SK-N-SH (cell line): ENCODE results near the gene CCDC149. TPM values are rescaled to one million over a fixed set of nuclear protein-coding genes. Genes with fewer than 3 reads are reported as not detected.
A peak's percentile ranks its signal among the peaks of the same experiment; 100 is the strongest.

Experiments used
- EP300 ChIP-seq, 2 experiments: IDR thresholded peaks; 2 replicates each; pipeline versions ENCODE4 v1.4.0 to v1.6.1; 2012; ENCODE audit warnings: borderline replicate concordance in 1 of 2, low read depth in 1 of 2, low read length in 1 of 2
- EZH2phosphoT487 ChIP-seq: fragments of 200-600 bp; sonication (generic); IDR thresholded peaks from 2 replicates; pipeline ENCODE4 v1.6.1; 2017; ENCODE audit warnings: low read depth, mixed run types, mild to moderate bottlenecking, antibody characterized with exemption, moderate library complexity, borderline replicate concordance
- FOSL2 ChIP-seq: IDR thresholded peaks from 2 replicates; pipeline ENCODE4 v1.4.0; 2012; ENCODE audit warnings: low read depth, mild to moderate bottlenecking, moderate library complexity, borderline replicate concordance
- FOXJ3 ChIP-seq: sonication (generic); formaldehyde crosslinking; IDR thresholded peaks from 2 replicates; pipeline ENCODE4 v1.5.1; 2020; ENCODE audit warnings: mild to moderate bottlenecking, missing genetic modification reagents
- FOXM1 ChIP-seq: IDR thresholded peaks from 2 replicates; pipeline ENCODE4 v1.4.0; 2012; ENCODE audit warnings: low read depth, mild to moderate bottlenecking
- GABPA ChIP-seq: IDR thresholded peaks from 2 replicates; pipeline ENCODE4 v1.4.0; 2012; ENCODE audit warnings: low read depth, mild to moderate bottlenecking
- GATA2 ChIP-seq: sonication (generic); formaldehyde crosslinking; IDR thresholded peaks from 2 replicates; pipeline ENCODE4 v1.5.0; 2020; ENCODE audit warnings: mild to moderate bottlenecking, missing genetic modification reagents
- JUND ChIP-seq: IDR thresholded peaks from 2 replicates; pipeline ENCODE4 v1.4.0; 2012
- MEF2A ChIP-seq: IDR thresholded peaks from 2 replicates; pipeline ENCODE4 v1.4.0; 2012; ENCODE audit warnings: low read depth, borderline replicate concordance
- MXI1 ChIP-seq: IDR thresholded peaks from 2 replicates; pipeline ENCODE4 v1.6.1; 2012; ENCODE audit warnings: mild to moderate bottlenecking, low read depth, low read length, improper control_type of control experiment
- NFIC ChIP-seq: IDR thresholded peaks from 2 replicates; pipeline ENCODE4 v1.4.0; 2012; ENCODE audit warnings: borderline replicate concordance
- NRF1 ChIP-seq: IDR thresholded peaks from 2 replicates; pipeline ENCODE4 v1.6.1; 2012; ENCODE audit warnings: low read depth, mild to moderate bottlenecking, low read length
- PBX3 ChIP-seq: IDR thresholded peaks from 2 replicates; pipeline ENCODE4; 2012
- POLR2AphosphoS5 ChIP-seq: IDR thresholded peaks from 2 replicates; pipeline ENCODE4 v1.6.1; 2012; ENCODE audit warnings: low read depth, low read length
- RAD21 ChIP-seq: IDR thresholded peaks from 2 replicates; pipeline ENCODE4 v1.6.1; 2012; ENCODE audit warnings: mild to moderate bottlenecking, low read length
- RCOR1 ChIP-seq: fragments of 150-350 bp; IDR thresholded peaks from 2 replicates; pipeline ENCODE4 v1.6.1; 2017; ENCODE audit warnings: antibody characterized with exemption, low read length
- REST ChIP-seq: IDR thresholded peaks from 2 replicates; pipeline ENCODE4 v1.6.1; 2012; ENCODE audit warnings: mild to moderate bottlenecking, low read depth, low read length, moderate library complexity
- RXRA ChIP-seq: IDR thresholded peaks from 2 replicates; pipeline ENCODE4 v1.4.0; 2012; ENCODE audit warnings: low read depth, mild to moderate bottlenecking, borderline replicate concordance
- SMC3 ChIP-seq: IDR thresholded peaks from 2 replicates; pipeline ENCODE4 v1.6.1; 2012; ENCODE audit warnings: low read depth, low read length, improper control_type of control experiment
- TAF1 ChIP-seq: IDR thresholded peaks from 2 replicates; pipeline ENCODE4 v1.6.1; 2012; ENCODE audit warnings: low read depth, mild to moderate bottlenecking, low read length, moderate library complexity, borderline replicate concordance
- TEAD4 ChIP-seq: IDR thresholded peaks from 2 replicates; pipeline ENCODE4 v1.4.0; 2012; ENCODE audit warnings: mild to moderate bottlenecking, borderline replicate concordance; ENCODE audit not compliant: insufficient read depth
- USF2 ChIP-seq: fragments of 150-350 bp; IDR thresholded peaks from 2 replicates; pipeline ENCODE4 v1.6.1; 2017; ENCODE audit warnings: antibody characterized with exemption, low read length, low read depth, borderline replicate concordance
- YY1 ChIP-seq: IDR thresholded peaks from 2 replicates; pipeline ENCODE4 v1.4.0; 2012; ENCODE audit warnings: low read depth, mild to moderate bottlenecking
- ZBTB33 ChIP-seq: IDR thresholded peaks from 2 replicates; pipeline ENCODE4 v1.4.0; 2012; ENCODE audit warnings: low read depth, borderline replicate concordance
- polyA plus RNA-seq, 3 experiments: library from polyadenylated mRNA; depleted of rRNA; stranded (reverse); fragments of >200 nt; gene quantifications; 2 replicates each; pipeline ENCODE4 v1.2.3, GENCODE V29; 2012

The CCDC149 gene
- polyA plus RNA-seq, 1 of the 3 experiments (the other 2 are of a cell fraction): 5.5 TPM

- TF ChIP-seq REST (no peak), GATA2 (CRISPR knock-in tag) (no peak), MEF2A (peak; percentile 63; the same call in 1 of the 2 replicates), USF2 (no peak), RXRA (peak; percentile 46; the same call in 1 of the 2 replicates), EP300 (IDR thresholded peaks at IDR 0.05; ENCODE audit: borderline replicate concordance in 1 of 2, low read depth in 1 of 2, low read length in 1 of 2) (peak in 1 of 2 experiments; percentile 94; a peak in 3 of 4 replicates), MXI1 (no peak), TEAD4 (0 out of 2 replicates have a peak, but pooled peaks have one; percentile 64), FOSL2 (peak; percentile 93), SMC3 (no peak), RAD21 (no peak), YY1 (no peak; the same call in 1 of the 2 replicates), EZH2phosphoT487 (no peak), PBX3 (peak; percentile 74), JUND (peak; percentile 89), TAF1 (no peak), NFIC (peak; percentile 44; the same call in 1 of the 2 replicates), POLR2AphosphoS5 (peak; percentile 28; the same call in 1 of the 2 replicates), FOXJ3 (CRISPR knock-in tag) (no peak), ZBTB33 (0 out of 2 replicates have a peak, but pooled peaks have one; percentile 39), FOXM1 (peak; percentile 77; the same call in 1 of the 2 replicates), RCOR1 (no peak), NRF1 (no peak), GABPA (no peak)
Observed at GRCh38 chr4:24770032-24770584, 142.7 kb downstream of the CCDC149 start (continued).
